HepG2 (cell line): ENCODE measurements around the gene ZNF513. TPM values are rescaled to one million over a fixed set of nuclear protein-coding genes. Genes with fewer than 3 reads are reported as not detected.

Source experiments
- BORCS8-MEF2B ChIP-seq: sonication (generic); formaldehyde crosslinking; IDR thresholded peaks from 2 replicates; pipeline ENCODE4 v1.8.0; 2022; ENCODE audit warnings: mild to moderate bottlenecking, missing genetic modification reagents
- CAMTA2 ChIP-seq: sonication (generic); formaldehyde crosslinking; IDR thresholded peaks from 2 replicates; pipeline ENCODE4 v1.4.0; 2020; ENCODE audit warnings: mild to moderate bottlenecking, missing genetic modification reagents, borderline replicate concordance
- EED ChIP-seq: sonication (generic); formaldehyde crosslinking; IDR thresholded peaks from 2 replicates; pipeline ENCODE4 v1.5.0; 2020; ENCODE audit warnings: mild to moderate bottlenecking, missing genetic modification reagents
- FOSL1 ChIP-seq: sonication (generic); formaldehyde crosslinking; IDR thresholded peaks from 2 replicates; pipeline ENCODE4 v1.9.0; 2021; ENCODE audit warnings: missing genetic modification reagents, borderline replicate concordance
- HNRNPH1 ChIP-seq: fragments of 200-400 bp; formaldehyde crosslinking; optimal IDR thresholded peaks from 2 replicates; pipeline ENCODE3; 2017; ENCODE audit warnings: mild to moderate bottlenecking, low read depth, low read length
- KLF16 ChIP-seq, 2 experiments: sonication (generic) in 1 of 2; formaldehyde crosslinking in 1 of 2; IDR thresholded peaks; 2 replicates each; pipeline versions ENCODE4 v1.6.1 to v1.8.0; 2016 to 2023; ENCODE audit warnings: missing genetic modification reagents in 2 of 2, missing compliant biosample characterization in 1 of 2
- MED8 ChIP-seq: sonication (generic); formaldehyde crosslinking; IDR thresholded peaks from 2 replicates; pipeline ENCODE4 v1.8.1; 2023; ENCODE audit warnings: mild to moderate bottlenecking, missing genetic modification reagents; ENCODE audit not compliant: insufficient replicate concordance
- PREB ChIP-seq: sonication (generic); formaldehyde crosslinking; IDR thresholded peaks from 2 replicates; pipeline ENCODE4 v1.4.0; 2020; ENCODE audit warnings: missing genetic modification reagents
- SMAD1 ChIP-seq: sonication (generic); formaldehyde crosslinking; IDR thresholded peaks from 2 replicates; pipeline ENCODE4 v1.4.0; 2020; ENCODE audit warnings: missing genetic modification reagents, low read depth, mild to moderate bottlenecking, borderline replicate concordance
- SOX6 ChIP-seq, 2 experiments: fragments of 450-650 bp in 1 of 2; sonication (generic) in 1 of 2; formaldehyde crosslinking in 1 of 2; IDR thresholded peaks; 2 replicates each; pipeline versions ENCODE4 v1.4.0 to v1.6.1; 2017 to 2020; ENCODE audit warnings: antibody characterized with exemption in 1 of 2, mild to moderate bottlenecking in 1 of 2, missing genetic modification reagents in 1 of 2
- TFDP2 ChIP-seq: sonication (generic); formaldehyde crosslinking; IDR thresholded peaks from 2 replicates; pipeline ENCODE4 v1.4.0; 2020; ENCODE audit warnings: missing genetic modification reagents
- THAP11 ChIP-seq: IDR thresholded peaks from 2 replicates; pipeline ENCODE4 v1.6.1; 2016; ENCODE audit warnings: missing biosample characterization, missing genetic modification reagents
- TRIM24 ChIP-seq: sonication (generic); formaldehyde crosslinking; IDR thresholded peaks from 2 replicates; pipeline ENCODE4 v1.8.0; 2022; ENCODE audit warnings: mild to moderate bottlenecking, missing genetic modification reagents
- YY1 ChIP-seq: IDR thresholded peaks from 2 replicates; pipeline ENCODE4 v1.6.1; 2011; ENCODE audit warnings: low read length, low read depth, moderate library complexity, mild to moderate bottlenecking; ENCODE audit not compliant: insufficient read depth, insufficient replicate concordance
- ZFY ChIP-seq: sonication (generic); formaldehyde crosslinking; IDR thresholded peaks from 2 replicates; pipeline ENCODE4 v1.4.0; 2020; ENCODE audit warnings: missing genetic modification reagents
- ZNF24 ChIP-seq: fragments of 450-650 bp; IDR thresholded peaks from 2 replicates; pipeline ENCODE4 v1.6.1; 2017; ENCODE audit warnings: antibody characterized with exemption, mild to moderate bottlenecking
- ZNF292 ChIP-seq: sonication (generic); formaldehyde crosslinking; IDR thresholded peaks from 2 replicates; pipeline ENCODE4 v1.8.1; 2022; ENCODE audit warnings: mild to moderate bottlenecking, low read depth, missing genetic modification reagents, borderline replicate concordance
- ZNF317 ChIP-seq: sonication (generic); formaldehyde crosslinking; IDR thresholded peaks from 2 replicates; pipeline ENCODE4 v1.5.0; 2020; ENCODE audit warnings: mild to moderate bottlenecking, missing genetic modification reagents
- ZNF547 ChIP-seq: sonication (generic); formaldehyde crosslinking; IDR thresholded peaks from 2 replicates; pipeline ENCODE4 v1.5.1; 2020; ENCODE audit warnings: mild to moderate bottlenecking, missing genetic modification reagents
- ZNF614 ChIP-seq: IDR thresholded peaks from 2 replicates; pipeline ENCODE4 v1.6.1; 2018; ENCODE audit warnings: missing biosample characterization, missing genetic modification reagents, inconsistent platforms, borderline replicate concordance
- polyA plus RNA-seq, 8 experiments: library from polyadenylated mRNA; depleted of rRNA in 3 of 8; stranded (reverse) in 7 of 8; unstranded in 1 of 8; fragments of >200 nt; fragmentation: Illumina TruSeq in 4 of 8; extraction: Trizol in 4 of 8; gene quantifications; 2 replicates each; pipeline versions ENCODE4 v1.2.1 to v1.2.3, GENCODE V29; 2011 to 2016; ENCODE audit warnings: low read depth in 4 of 8, missing spikeins in 1 of 8, mixed read lengths in 1 of 8; ENCODE audit not compliant: insufficient read depth in 1 of 8
- total RNA-seq, 5 experiments: library from RNA; depleted of rRNA; stranded (reverse); fragments of >200 nt; fragmentation: Illumina TruSeq; extraction: Trizol; gene quantifications; 2 replicates each; pipeline ENCODE4 v1.2.3, GENCODE V29; 2016; ENCODE audit warnings: low read depth in 1 of 5
- TF ChIP-seq, protein P1 (sequence below): sonication (generic); formaldehyde crosslinking; IDR thresholded peaks from 2 replicates; pipeline ENCODE4 v1.4.0; 2020; ENCODE audit warnings: missing genetic modification reagents
- TF ChIP-seq, protein P2 (sequence below): sonication (generic); formaldehyde crosslinking; IDR thresholded peaks from 2 replicates; pipeline ENCODE4 v1.5.1; 2020; ENCODE audit warnings: missing genetic modification reagents, mild to moderate bottlenecking, borderline replicate concordance

Gene ZNF513
- total and polyA plus RNA-seq, 2 of the 13 experiments (the other 11 are each of a cell fraction or from before 2014, with no cell fraction given): 4.9 to 6.3 TPM

- TF ChIP-seq ZNF317 (CRISPR knock-in tag) (peak; percentile 79), CAMTA2 (CRISPR knock-in tag) (peak; percentile 77), TRIM24 (CRISPR knock-in tag) (no peak), KLF16 (CRISPR knock-in tag; IDR thresholded peaks at IDR 0.05) (peak in 1 of 2 experiments; percentile 96; a peak in 2 of 4 replicates), TFDP2 (peak; percentile 62), HNRNPH1 (no peak), MED8 (CRISPR knock-in tag) (peak; percentile 93), ZNF614 (CRISPR knock-in tag) (peak; percentile 65; the same call in 1 of the 2 replicates), ZFY (peak; percentile 97), EED (0 out of 2 replicates have a peak, but pooled peaks have one; percentile 19), ZNF292 (CRISPR knock-in tag) (no peak; the same call in 1 of the 2 replicates), YY1 (peak; percentile 90), SOX6 (IDR thresholded peaks at IDR 0.05) (no peak), SOX6 (CRISPR knock-in tag; IDR thresholded peaks at IDR 0.05) (peak; percentile 71), ZNF547 (CRISPR knock-in tag) (peak; percentile 79), SMAD1 (CRISPR knock-in tag) (peak; percentile 25; the same call in 1 of the 2 replicates), ZNF24 (no peak), THAP11 (CRISPR knock-in tag) (peak; percentile 74; the same call in 1 of the 2 replicates), FOSL1 (no peak), PREB (peak; percentile 82; the same call in 1 of the 2 replicates), BORCS8-MEF2B (CRISPR knock-in tag) (no peak; the same call in 1 of the 2 replicates)
- TF ChIP-seq, protein P1, sequence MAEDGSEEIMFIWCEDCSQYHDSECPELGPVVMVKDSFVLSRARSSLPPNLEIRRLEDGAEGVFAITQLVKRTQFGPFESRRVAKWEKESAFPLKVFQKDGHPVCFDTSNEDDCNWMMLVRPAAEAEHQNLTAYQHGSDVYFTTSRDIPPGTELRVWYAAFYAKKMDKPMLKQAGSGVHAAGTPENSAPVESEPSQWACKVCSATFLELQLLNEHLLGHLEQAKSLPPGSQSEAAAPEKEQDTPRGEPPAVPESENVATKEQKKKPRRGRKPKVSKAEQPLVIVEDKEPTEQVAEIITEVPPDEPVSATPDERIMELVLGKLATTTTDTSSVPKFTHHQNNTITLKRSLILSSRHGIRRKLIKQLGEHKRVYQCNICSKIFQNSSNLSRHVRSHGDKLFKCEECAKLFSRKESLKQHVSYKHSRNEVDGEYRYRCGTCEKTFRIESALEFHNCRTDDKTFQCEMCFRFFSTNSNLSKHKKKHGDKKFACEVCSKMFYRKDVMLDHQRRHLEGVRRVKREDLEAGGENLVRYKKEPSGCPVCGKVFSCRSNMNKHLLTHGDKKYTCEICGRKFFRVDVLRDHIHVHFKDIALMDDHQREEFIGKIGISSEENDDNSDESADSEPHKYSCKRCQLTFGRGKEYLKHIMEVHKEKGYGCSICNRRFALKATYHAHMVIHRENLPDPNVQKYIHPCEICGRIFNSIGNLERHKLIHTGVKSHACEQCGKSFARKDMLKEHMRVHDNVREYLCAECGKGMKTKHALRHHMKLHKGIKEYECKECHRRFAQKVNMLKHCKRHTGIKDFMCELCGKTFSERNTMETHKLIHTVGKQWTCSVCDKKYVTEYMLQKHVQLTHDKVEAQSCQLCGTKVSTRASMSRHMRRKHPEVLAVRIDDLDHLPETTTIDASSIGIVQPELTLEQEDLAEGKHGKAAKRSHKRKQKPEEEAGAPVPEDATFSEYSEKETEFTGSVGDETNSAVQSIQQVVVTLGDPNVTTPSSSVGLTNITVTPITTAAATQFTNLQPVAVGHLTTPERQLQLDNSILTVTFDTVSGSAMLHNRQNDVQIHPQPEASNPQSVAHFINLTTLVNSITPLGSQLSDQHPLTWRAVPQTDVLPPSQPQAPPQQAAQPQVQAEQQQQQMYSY (CRISPR knock-in tag): no peak; the same call in 1 of the 2 replicates
- TF ChIP-seq, protein P2, sequence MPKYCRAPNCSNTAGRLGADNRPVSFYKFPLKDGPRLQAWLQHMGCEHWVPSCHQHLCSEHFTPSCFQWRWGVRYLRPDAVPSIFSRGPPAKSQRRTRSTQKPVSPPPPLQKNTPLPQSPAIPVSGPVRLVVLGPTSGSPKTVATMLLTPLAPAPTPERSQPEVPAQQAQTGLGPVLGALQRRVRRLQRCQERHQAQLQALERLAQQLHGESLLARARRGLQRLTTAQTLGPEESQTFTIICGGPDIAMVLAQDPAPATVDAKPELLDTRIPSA (CRISPR knock-in tag): peak; percentile 86
Observed at GRCh38 chr2:27428213-27428977, 47.9 kb upstream of the ZNF513 start, which contains the start of gene NRBP1 (continued).
